H1 (cell line): ENCODE results near the gene SRGAP3. TPM values are rescaled to one million over a fixed set of nuclear protein-coding genes. Genes with fewer than 3 reads are reported as not detected.

Source experiments
- ATF2 ChIP-seq: IDR thresholded peaks from 2 replicates; pipeline ENCODE4 v1.6.1; 2012; ENCODE audit warnings: low read length, inconsistent platforms
- CBX8 ChIP-seq: fragments of 300-800, 300-1000 bp; sonication (generic); IDR thresholded peaks from 2 replicates; pipeline ENCODE4 v1.7.1; 2016; ENCODE audit warnings: low read depth, low read length, borderline replicate concordance
- CEBPB ChIP-seq: IDR thresholded peaks from 2 replicates; pipeline ENCODE4 v1.6.1; 2012; ENCODE audit warnings: low read depth, low read length
- CREB1 ChIP-seq: IDR thresholded peaks from 2 replicates; pipeline ENCODE4 v1.6.1; 2012; ENCODE audit warnings: inconsistent platforms
- CTBP2 ChIP-seq: IDR thresholded peaks from 2 replicates; pipeline ENCODE4 v1.7.0; 2011; ENCODE audit warnings: borderline replicate concordance, mild to moderate bottlenecking, moderate library complexity, mixed read lengths, low read length; ENCODE audit not compliant: insufficient read depth, insufficient read length
- CTCF ChIP-seq, 3 experiments: IDR thresholded peaks; 1 replicate in 2 of 3; 2 replicates in 1 of 3; pipeline versions ENCODE4 v1.5.1 to v1.6.1; 2011; ENCODE audit warnings: low read length in 3 of 3, mild to moderate bottlenecking in 3 of 3, inconsistent platforms in 2 of 3, low read depth in 1 of 3, moderate library complexity in 1 of 3; ENCODE audit not compliant: insufficient read depth in 1 of 3; ENCODE audit errors: control extremely low read depth in 1 of 3
- EGR1 ChIP-seq: IDR thresholded peaks from 2 replicates; pipeline ENCODE4 v1.6.1; 2011; ENCODE audit warnings: low read depth, low read length, borderline replicate concordance
- JUND ChIP-seq: IDR thresholded peaks from 2 replicates; pipeline ENCODE4 v1.6.1; 2011; ENCODE audit warnings: mild to moderate bottlenecking, improper control_type of control experiment, low read length
- MAX ChIP-seq: IDR thresholded peaks from 2 replicates; pipeline ENCODE4 v1.6.1; 2012; ENCODE audit warnings: inconsistent platforms
- NANOG ChIP-seq: IDR thresholded peaks from 2 replicates; pipeline ENCODE4 v1.6.1; 2011; ENCODE audit warnings: low read length, low read depth, mild to moderate bottlenecking, inconsistent platforms; ENCODE audit not compliant: insufficient read depth, poor library complexity, severe bottlenecking
- PHF8 ChIP-seq: fragments of 200-600 bp; sonication (generic); conservative IDR thresholded peaks from 2 replicates; pipeline ENCODE4 v1.7.1; 2012; ENCODE audit warnings: low read depth, mild to moderate bottlenecking, inconsistent platforms, low read length, moderate library complexity
- RBBP5 ChIP-seq: IDR thresholded peaks from 2 replicates; pipeline ENCODE4 v1.7.1; 2012; ENCODE audit warnings: low read depth, mild to moderate bottlenecking, inconsistent platforms, low read length, moderate library complexity, borderline replicate concordance
- SUZ12 ChIP-seq: fragments of 200-600 bp; sonication (generic); IDR thresholded peaks from 2 replicates; pipeline ENCODE4 v1.6.1; 2012; ENCODE audit warnings: mild to moderate bottlenecking, inconsistent platforms, low read length, moderate library complexity, mixed read lengths
- TAF7 ChIP-seq: optimal IDR thresholded peaks from 2 replicates; pipeline ENCODE3; 2011; ENCODE audit warnings: low read depth, mild to moderate bottlenecking, inconsistent platforms, low read length, moderate library complexity, borderline replicate concordance
- polyA plus RNA-seq, 7 experiments: library from polyadenylated mRNA; depleted of rRNA in 3 of 7; stranded (reverse) in 5 of 7; unstranded in 2 of 7; fragments of >200 nt in 5 of 7; fragments of 200-250 nt in 2 of 7; gene quantifications; 1 replicate in 5 of 7; 2 replicates in 1 of 7; 4 replicates in 1 of 7; pipeline versions ENCODE4 v1.2.1 to v1.2.3, GENCODE V29; 2011 to 2013; ENCODE audit warnings: missing spikeins in 2 of 7, mixed read lengths in 2 of 7
- total RNA-seq: library from RNA; stranded (reverse); fragmentation: NEBNext Ultra II Directional; extraction: Animal tissue kit (Norgen Biotek cat#: 25700); gene quantifications from 2 replicates; pipeline ENCODE4 v1.2.1, GENCODE V29; 2021

Gene SRGAP3
- total and polyA plus RNA-seq, 2 of the 8 experiments (the other 6 are each of a cell fraction or from before 2014, with no cell fraction given): 5.8 to 11.4 TPM

GRCh38 chr3:8963137-8963853, 286.2 kb downstream of the SRGAP3 start, which contains the start of gene RAD18 (continued):
- TF ChIP-seq JUND: peak; percentile 4; the same call in 1 of the 2 replicates
- TF ChIP-seq NANOG: no peak
- peak; percentile 69 for TF ChIP-seq CTBP2
- TF ChIP-seq ATF2: no peak
- TF ChIP-seq PHF8: peak; percentile 84
- TF ChIP-seq MAX: peak; percentile 84
- no peak for TF ChIP-seq CEBPB
- no peak for TF ChIP-seq CBX8
- no peak for TF ChIP-seq SUZ12
- peak; percentile 71; the same call in 1 of the 2 replicates for TF ChIP-seq RBBP5
- peak; percentile 99 for TF ChIP-seq CREB1
- peak; percentile 37; the same call in 1 of the 2 replicates for TF ChIP-seq EGR1
- TF ChIP-seq CTCF (IDR thresholded peaks at IDR 0.05; ENCODE audit: control extremely low read depth in 1 of 3, insufficient read depth in 1 of 3, low read depth in 1 of 3, low read length in 3 of 3): no peak
- TF ChIP-seq TAF7: no peak
